Vagina (tissue), 2 donors: ENCODE data around the gene AGBL4.

Experiments used
- CTCF ChIP-seq, 3 experiments: fragments of 450-650 bp in 2 of 3; fragments of 200-600 bp in 1 of 3; sonication (generic) in 1 of 3; IDR thresholded peaks; one replicate each; pipeline ENCODE4 v1.5.1; 2017 to 2019; ENCODE audit warnings: antibody characterized with exemption in 3 of 3, mild to moderate bottlenecking in 2 of 3, moderate library complexity in 2 of 3
- POLR2A ChIP-seq, 2 donors: fragments of 450-650 bp; IDR thresholded peaks; one replicate each; pipeline ENCODE4 v1.6.1; 2017; ENCODE audit warnings: antibody characterized with exemption in 2 of 2, mild to moderate bottlenecking in 2 of 2, moderate library complexity in 2 of 2
- POLR2AphosphoS5 ChIP-seq, 2 donors: sonication (generic); formaldehyde crosslinking; IDR thresholded peaks; one replicate each; pipeline ENCODE4 v1.9.0; 2017; ENCODE audit warnings: antibody characterized with exemption in 2 of 2, mild to moderate bottlenecking in 2 of 2, low read depth in 1 of 2; ENCODE audit not compliant: insufficient read depth in 1 of 2

- no peak for TF ChIP-seq CTCF (IDR thresholded peaks at IDR 0.05)
- TF ChIP-seq POLR2AphosphoS5 (IDR thresholded peaks at IDR 0.05; ENCODE audit: insufficient read depth in 1 of 2, low read depth in 1 of 2) = no peak
- no peak for TF ChIP-seq POLR2A (IDR thresholded peaks at IDR 0.05)
Observed at GRCh38 chr1:49694251-49694827, 329.4 kb downstream of the AGBL4 start.
